Measurements from ENCODE around the gene TMEM174.

GRCh38 chr5:73139485-73139884 is 33.5 kb upstream of the TMEM174 start:
- TF ChIP-seq, protein P1, sequence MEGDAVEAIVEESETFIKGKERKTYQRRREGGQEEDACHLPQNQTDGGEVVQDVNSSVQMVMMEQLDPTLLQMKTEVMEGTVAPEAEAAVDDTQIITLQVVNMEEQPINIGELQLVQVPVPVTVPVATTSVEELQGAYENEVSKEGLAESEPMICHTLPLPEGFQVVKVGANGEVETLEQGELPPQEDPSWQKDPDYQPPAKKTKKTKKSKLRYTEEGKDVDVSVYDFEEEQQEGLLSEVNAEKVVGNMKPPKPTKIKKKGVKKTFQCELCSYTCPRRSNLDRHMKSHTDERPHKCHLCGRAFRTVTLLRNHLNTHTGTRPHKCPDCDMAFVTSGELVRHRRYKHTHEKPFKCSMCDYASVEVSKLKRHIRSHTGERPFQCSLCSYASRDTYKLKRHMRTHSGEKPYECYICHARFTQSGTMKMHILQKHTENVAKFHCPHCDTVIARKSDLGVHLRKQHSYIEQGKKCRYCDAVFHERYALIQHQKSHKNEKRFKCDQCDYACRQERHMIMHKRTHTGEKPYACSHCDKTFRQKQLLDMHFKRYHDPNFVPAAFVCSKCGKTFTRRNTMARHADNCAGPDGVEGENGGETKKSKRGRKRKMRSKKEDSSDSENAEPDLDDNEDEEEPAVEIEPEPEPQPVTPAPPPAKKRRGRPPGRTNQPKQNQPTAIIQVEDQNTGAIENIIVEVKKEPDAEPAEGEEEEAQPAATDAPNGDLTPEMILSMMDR (IDR thresholded peaks at IDR 0.05; ENCODE audit: insufficient read depth, low read depth, low read length) = no peak
- no peak for TF ChIP-seq EZH2 (IDR thresholded peaks at IDR 0.05; ENCODE audit: insufficient read depth, low read length)

Measured in astrocyte (in vitro differentiated cells and primary cell).